Fibroblast of pulmonary artery (primary cell): ENCODE measurements around the gene KDM1B.

Experiments
- DNase-seq: peaks from one replicate; pipeline ENCODE4 v3.0.0-alpha.2; 2010; ENCODE audit warnings: low read depth
- H3K4me3 ChIP-seq: replicated peaks from 2 replicates; pipeline ENCODE4 v1.5.1; 2011; ENCODE audit warnings: low read depth, mild to moderate bottlenecking, control low read depth, low read length, moderate library complexity
- CTCF ChIP-seq: IDR thresholded peaks from 2 replicates; pipeline ENCODE4 v1.5.1; 2011; ENCODE audit warnings: mild to moderate bottlenecking, control low read depth, low read length, inconsistent platforms; ENCODE audit errors: missing control alignments

Gene KDM1B

GRCh38 chr6:18265787-18266522 is 110.7 kb downstream of the KDM1B start:
- no peak overlapping the region for H3K4me3 ChIP-seq
- DNase-seq, result no peak
- TF ChIP-seq CTCF, result no peak

GRCh38 chr6:18266523-18266912 is 111.3 kb downstream of the KDM1B start:
- no peak overlapping the region for H3K4me3 ChIP-seq
- TF ChIP-seq CTCF, result no peak
- DNase-seq, result no peak

GRCh38 chr6:18268066-18268465 is 112.8 kb downstream of the KDM1B start:
- H3K4me3 ChIP-seq, result no peak overlapping the region
- no peak for DNase-seq
- TF ChIP-seq CTCF, result no peak

- no peak for DNase-seq
- TF ChIP-seq CTCF, result no peak
- H3K4me3 ChIP-seq, result no peak overlapping the region
Observed at GRCh38 chr6:18269253-18269652, 114.0 kb downstream of the KDM1B start.

- no peak for TF ChIP-seq CTCF
- no peak for DNase-seq
- H3K4me3 ChIP-seq, result no peak overlapping the region
Observed at GRCh38 chr6:18269717-18270116, 114.5 kb downstream of the KDM1B start.

- no peak for DNase-seq
- no peak overlapping the region for H3K4me3 ChIP-seq
- TF ChIP-seq CTCF, result no peak
Observed at GRCh38 chr6:18270216-18270615, 115.0 kb downstream of the KDM1B start.
